Stimulated activated CD4-positive, alpha-beta T cell treated with anti-CD3 and anti-CD28 coated beads, TNF-alpha, amount 100 ng/mL, for 1 hour (primary cell): ENCODE results near the gene PCDH10.

Experiments
- DNase-seq, 3 donors: peaks; one replicate each; pipeline ENCODE4 v3.0.0-alpha.2; 2020; ENCODE audit warnings: low read depth in 3 of 3, low spot score in 1 of 3

The PCDH10 gene, protein sequence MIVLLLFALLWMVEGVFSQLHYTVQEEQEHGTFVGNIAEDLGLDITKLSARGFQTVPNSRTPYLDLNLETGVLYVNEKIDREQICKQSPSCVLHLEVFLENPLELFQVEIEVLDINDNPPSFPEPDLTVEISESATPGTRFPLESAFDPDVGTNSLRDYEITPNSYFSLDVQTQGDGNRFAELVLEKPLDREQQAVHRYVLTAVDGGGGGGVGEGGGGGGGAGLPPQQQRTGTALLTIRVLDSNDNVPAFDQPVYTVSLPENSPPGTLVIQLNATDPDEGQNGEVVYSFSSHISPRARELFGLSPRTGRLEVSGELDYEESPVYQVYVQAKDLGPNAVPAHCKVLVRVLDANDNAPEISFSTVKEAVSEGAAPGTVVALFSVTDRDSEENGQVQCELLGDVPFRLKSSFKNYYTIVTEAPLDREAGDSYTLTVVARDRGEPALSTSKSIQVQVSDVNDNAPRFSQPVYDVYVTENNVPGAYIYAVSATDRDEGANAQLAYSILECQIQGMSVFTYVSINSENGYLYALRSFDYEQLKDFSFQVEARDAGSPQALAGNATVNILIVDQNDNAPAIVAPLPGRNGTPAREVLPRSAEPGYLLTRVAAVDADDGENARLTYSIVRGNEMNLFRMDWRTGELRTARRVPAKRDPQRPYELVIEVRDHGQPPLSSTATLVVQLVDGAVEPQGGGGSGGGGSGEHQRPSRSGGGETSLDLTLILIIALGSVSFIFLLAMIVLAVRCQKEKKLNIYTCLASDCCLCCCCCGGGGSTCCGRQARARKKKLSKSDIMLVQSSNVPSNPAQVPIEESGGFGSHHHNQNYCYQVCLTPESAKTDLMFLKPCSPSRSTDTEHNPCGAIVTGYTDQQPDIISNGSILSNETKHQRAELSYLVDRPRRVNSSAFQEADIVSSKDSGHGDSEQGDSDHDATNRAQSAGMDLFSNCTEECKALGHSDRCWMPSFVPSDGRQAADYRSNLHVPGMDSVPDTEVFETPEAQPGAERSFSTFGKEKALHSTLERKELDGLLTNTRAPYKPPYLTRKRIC

DNA sequence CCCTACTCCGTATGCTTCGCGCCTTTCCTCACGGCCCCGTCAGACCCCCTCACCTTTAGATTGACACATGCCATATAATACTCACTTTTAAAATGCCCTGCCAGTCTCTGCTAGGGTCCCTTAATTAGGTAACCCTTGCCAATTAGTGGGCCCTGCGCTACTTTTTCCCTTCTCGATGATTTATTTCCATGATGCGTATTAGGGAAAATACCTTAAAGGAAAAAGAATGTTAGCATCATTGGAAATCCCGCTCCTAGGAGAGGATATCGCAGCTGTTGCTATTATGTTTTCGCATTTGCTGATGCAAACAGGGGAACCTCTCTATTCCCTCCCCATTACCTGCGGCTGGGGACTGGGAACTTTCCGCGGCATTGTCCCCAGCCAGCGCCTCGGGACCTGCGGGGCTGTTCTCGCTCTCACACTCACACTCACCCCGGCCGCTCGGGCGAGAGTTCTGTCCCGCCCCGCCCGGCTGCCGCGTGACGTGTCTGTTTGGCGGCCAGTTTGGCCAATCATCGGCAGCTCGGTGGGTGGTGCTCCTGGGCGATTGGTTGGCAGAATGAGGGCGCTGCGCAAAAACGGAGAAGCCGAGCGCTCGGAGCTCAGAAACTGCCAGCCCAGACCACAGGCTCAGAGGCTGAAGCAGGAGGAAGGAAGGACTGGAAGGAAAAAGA lies at the start of gene PCDH10:
Gene PCDH10, plus strand, starts transcription at position 605 of the 674 bp plus-strand sequence. CDS start 847 bp downstream, outside the sequence.
- DNase-seq = no peak

DNA sequence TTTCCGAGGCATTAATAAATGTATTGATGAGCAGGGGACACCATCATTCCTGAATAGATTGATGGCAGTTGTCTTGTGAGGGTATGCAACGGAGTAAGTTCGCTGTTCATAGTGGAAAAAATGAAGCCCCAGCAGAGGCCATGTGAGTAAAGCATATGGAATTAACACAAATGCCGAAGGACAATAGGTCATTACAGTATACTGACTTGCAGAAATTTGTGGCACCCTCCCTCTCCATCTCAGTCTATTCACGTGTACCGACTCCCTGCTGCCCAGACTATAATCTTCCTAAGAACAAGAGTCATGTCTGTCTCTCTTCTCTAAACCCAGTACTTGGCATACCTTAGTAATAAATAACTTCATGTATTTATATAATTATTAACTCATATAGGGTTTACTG lies 47.1 kb upstream of the PCDH10 start:
- DNase-seq = no peak

DNA sequence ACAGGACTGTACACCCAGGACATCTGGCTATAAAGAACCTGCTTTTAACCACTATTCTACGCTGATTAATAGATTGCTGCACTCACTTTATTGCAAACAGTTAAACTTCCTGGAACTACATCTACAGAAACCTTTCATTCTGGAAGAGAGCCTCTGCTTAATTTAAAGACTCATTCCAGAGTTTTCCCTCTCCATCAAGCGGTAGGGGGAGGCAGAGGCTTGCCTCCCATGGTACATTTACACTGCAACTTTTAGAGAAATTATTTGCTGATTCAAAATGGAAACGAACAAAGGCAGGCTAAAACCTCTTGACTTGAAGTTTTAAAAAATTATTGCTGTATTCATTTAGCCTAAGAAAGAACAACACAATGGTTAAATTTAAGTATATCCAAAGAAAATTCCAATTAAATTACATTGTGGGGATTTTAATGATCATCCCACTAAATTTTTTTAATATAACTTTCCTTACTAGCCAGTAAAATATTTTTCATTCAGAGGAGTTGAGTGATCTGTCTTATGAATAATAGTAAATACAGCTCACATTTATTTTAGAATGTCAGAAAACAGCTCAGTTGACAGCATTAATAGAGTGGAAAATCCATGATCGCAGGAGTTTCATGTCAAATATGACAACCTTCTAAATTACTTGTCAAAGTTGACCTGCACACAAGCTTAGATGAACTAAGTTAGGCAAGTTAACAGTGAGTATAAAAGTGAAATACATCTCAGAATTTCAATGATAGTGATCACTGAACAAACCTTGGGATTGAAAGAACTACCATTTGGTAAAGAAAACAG lies 46.3 kb upstream of the PCDH10 start:
- no peak for DNase-seq

DNA sequence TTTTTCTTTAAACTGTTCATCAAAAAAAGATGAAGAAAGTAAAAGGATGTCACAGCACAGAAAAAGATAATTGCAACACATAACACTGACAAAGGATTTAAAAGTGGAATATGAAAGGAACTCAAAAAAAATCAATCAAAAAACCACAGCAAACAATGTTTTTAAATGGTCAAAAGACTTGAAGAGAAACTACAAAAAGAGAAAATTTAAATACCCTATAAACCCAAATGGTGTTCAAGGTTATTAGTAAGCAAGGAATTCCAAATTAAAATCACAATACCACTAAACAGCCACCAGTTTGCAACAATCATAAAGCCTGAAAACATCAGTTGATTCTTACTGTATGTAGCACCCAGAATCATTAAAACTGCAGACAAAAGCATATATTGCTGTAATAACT lies 36.5 kb upstream of the PCDH10 start:
- no peak for DNase-seq

DNA sequence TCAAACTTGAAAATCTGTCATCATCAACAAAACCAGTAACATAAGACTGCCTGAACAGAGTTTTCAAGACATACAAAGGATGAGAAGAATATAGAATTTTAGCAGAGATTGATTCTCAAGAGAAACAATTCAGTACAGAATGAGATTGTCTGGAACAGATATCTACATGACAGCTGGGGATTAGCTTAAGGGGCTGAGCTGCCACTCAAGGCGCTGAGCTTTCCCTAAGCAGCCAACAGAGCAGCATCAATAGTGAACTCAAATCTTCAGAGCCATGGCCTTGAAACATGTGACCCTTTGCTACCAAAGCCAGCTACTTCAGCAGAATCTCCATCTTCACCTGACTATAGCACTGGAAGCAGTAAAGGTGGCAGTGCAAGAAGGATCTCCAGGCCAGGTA lies 24.3 kb upstream of the PCDH10 start:
- DNase-seq = no peak

DNA sequence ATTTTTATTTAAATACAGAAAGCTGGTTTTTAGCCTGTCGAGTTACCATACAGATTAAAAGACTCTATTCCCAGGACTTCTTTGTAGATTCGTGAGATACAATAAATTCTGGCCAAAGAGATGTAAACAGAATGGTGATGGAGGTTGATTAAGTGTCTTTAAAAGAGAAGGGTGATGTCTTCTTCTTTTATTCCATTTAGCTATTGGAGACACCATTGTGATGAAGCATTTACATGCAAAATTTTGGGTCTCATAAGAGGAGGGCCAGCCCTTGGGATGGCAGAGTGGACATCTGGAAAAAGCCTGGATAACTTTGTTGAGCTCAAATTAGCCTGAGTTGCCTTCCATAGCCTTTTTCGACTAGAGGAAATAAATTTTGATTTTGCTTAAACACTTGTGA lies 21.6 kb upstream of the PCDH10 start:
- DNase-seq = no peak

DNA sequence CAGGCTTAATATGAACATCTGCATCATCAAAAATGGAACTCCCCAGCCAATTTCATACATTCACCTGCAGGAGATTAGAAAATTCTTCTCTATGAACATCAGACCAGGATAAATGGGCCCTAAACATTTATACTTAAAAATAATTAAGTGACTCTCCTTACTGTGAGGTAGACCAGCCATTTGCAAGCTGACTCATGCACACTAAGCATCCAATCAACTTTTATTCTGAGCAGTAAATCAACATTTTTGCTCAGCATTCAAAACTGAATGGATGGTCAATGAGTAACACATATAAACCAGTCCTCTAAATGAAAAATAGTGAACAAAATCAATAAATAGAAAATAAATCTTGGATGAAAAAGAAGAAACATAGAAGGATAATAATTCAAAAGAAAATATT lies 19.9 kb upstream of the PCDH10 start:
- DNase-seq = no peak

DNA sequence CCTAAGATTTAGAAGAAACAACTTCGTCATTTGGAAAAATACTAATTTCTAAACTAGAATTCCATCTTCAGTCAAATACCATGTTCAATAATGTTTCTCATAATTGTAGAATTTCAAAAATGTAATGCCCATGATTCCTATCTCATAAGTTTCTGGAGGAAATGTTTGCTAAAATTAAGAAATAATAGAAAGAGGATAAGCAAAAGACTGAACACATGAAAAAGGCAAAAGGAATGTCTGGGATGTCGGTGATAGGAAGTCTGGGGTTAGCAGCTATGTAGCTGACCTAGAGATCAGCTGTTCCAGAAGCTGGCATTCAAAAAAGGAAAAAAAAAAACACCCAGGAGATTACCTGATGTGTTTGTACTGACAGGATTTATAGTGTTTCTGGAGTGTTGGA lies 18.9 kb upstream of the PCDH10 start:
- DNase-seq = no peak

DNA sequence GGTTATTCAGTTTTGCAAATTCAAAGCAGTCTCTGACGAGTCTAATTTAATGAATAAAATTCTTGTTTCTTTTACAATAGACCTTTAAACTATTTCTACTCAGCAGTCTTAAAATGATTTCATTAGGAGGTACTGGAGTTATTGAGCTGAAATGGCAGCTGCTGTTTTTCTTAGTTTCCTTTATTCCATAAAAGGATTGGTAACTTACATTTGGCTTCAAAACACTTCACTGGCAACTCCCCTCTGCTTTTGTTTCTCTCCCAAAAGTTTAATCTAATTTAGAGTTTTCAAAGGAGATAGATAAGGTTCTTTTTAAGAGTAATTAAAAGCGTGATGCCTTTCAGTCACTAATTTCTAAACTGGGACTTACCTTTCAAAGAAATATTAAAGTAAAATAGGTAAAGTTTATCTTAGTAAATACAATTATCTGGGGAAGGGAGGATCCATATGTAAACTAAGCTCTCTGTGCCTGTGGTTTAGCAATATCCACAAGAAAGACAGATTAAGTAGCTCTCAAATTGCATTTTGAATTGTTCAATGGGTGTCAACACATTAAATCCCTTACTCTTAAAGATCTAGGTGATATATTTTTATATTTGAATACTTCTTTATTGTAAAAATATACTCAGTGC lies 17.1 kb upstream of the PCDH10 start:
- no peak for DNase-seq

DNA sequence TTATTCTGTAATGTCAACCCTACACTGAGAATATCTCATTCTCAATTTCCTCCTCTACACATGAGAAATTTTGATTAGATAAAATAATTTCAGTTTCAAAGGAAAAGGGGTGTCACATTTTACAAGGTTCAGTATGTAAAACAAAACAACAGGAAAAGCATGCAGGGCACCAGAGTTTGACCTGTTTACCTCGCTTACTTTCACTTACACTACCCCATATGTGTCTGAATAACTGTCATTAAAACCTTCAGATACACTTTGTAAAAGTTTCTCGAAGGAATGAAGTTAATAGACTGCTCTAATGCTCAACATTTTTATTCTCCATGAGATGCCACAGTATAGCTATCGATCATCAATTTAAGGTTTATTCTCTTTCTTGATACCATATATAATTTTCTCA lies 12.3 kb upstream of the PCDH10 start:
- DNase-seq = no peak

DNA sequence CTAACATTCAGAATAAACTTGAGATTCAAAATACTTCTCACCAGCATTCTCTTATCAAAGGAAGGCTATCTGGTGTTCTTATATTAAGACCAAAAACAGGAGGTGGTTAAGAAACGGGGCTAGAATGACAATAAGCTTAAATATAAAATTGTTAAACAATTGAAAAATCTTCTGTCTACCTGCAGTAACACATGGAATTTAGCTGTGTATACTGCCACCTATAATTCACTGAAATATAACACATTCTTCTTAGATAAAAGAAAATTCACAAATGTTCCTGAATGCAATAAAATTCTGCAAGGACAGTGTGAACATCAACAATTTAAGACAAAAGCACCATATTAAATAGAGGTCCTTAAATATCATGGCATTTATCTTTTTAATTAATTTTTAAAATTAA lies 11.5 kb upstream of the PCDH10 start:
- no peak for DNase-seq

DNA sequence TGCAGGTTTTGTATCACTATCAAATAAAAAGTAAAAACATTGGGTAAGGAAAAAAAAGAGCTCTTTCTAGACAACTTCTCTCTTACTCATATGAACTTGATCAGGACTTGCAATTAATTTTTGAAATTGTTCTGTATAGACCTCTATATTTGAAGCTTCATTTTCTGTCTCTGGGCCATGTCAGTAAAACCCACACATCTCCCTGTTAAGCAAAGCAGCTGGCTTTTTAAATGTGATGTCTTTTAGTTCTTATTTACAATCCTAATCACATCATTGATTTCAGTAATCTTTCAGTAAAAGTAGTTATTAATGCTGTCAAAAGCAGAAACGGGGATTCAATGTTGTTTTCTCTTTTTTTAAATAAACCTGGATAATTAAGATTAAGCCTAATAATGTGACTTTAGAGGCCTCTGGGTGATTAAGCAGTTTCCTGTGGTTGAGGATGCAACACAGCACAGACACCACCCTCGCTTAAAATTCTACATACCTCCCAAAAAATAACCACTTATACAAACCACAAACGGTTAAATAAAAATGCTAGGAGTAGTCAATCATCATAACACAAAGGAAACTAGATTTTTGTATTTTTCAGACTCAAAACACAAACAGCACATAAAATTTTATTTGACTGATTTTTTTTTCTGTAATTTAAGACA lies 5.2 kb upstream of the PCDH10 start:
- no peak for DNase-seq

DNA sequence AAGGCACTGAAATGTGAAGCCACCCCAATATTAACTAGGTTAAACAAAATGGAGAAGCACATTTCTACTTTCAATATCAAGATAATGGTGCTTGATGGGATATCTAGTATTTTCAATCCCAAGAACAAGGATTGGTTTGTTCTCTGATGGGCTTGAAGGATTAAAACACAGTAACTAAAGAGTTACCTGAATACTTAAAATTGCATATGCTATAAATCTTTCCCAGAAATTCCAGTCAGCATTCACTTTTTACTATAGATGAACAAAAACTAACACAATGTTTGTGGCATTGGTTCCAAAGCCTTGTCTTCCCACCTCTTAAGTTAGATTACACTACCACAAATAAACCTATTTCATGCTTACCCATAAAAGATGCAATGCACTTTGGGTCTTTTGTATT lies 3.9 kb upstream of the PCDH10 start:
- DNase-seq = no peak

DNA sequence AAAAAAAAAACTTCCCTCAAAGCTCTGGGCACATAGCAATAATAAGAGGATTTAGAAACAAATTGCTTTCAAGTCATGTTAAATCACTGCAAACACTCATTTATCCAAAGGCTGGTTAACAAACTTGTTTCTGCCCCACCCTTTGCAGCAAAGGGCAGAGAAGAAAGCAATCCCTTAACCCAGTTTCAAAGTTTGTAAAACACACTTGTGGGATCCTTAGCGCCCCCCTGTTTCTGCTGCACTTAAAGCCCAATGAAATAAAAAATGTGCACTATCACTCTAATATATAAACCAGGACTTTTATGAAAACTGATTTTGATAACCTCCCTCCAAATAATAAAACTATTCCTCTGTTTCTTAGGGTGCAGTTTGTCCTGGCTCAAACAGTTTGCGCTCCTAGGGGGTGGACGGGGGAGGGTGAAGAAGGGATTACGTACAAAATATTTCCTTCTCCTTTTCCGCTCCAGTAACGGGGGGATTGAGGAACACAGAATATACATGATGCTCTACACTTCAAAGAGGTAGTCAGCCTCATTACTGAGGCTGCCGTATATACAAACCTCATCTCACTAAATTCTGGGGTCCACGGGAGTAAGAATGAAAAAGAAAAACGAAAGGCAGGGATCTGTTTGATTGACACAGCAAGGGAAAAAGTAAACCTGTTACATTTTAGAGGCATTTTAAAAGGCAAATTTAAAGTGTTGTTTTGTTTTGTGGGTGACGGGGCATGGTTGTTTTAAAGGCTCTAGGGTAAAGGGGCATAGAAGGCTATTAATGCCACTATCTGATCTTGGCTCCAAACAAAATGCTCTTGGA lies 3.1 kb upstream of the PCDH10 start:
- DNase-seq = no peak

DNA sequence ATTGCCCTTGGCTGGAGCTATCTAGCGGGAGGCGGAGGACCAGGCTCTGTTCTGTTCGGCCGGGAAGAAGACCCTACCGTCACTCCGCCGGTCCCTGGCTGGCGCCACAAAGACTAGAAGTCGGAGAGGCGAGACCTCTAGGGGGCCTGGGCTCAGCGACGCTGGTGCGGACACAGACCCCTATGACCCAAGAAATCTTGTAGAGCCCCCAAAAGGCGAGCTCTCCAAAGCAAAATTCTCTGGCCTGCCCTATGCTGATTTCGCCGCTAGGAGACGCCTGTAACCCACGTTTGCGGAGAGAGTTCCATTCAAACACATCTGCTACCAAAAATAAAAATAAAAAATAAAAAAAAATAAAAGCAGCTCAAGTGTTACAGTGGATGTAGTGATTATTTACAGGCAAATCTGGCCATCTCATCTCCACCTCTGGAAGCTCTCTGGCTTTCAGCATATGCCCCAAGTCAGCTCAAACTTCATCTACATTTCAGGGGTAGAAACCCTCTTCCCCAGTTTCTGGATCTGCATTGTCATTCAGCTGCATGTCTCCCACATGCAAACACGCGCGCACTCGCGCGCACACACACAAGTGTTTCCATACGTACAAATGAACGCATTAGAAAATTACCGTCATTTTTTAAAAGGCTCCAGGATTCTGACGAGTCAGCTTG lies 2.4 kb upstream of the PCDH10 start:
- DNase-seq = no peak

DNA sequence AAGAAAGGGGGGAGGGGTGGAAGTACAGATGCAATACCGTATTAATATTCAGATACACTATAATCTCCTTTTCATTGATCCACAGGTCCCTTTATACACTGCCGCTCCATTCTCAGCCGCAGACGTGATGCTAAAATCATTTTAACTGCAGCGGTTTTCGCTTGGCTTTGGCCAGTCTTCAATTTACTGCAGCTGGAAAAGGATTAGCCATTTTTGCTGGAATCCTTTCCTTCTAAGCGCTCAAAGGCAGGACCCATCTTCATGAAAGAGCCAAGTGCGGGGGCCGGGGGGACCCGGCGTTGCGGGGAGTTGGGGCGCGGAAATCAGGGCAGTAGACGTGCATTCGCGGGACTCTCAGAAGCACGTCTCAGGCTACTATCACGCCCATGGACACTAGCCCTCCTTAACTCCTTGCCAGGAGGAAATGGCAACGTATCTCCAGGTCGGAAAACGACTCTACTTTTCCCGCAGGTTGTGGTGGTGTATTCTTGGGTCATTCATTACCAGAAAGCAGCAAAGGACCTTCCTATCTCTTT lies 1.7 kb upstream of the PCDH10 start:
- DNase-seq = no peak

DNA sequence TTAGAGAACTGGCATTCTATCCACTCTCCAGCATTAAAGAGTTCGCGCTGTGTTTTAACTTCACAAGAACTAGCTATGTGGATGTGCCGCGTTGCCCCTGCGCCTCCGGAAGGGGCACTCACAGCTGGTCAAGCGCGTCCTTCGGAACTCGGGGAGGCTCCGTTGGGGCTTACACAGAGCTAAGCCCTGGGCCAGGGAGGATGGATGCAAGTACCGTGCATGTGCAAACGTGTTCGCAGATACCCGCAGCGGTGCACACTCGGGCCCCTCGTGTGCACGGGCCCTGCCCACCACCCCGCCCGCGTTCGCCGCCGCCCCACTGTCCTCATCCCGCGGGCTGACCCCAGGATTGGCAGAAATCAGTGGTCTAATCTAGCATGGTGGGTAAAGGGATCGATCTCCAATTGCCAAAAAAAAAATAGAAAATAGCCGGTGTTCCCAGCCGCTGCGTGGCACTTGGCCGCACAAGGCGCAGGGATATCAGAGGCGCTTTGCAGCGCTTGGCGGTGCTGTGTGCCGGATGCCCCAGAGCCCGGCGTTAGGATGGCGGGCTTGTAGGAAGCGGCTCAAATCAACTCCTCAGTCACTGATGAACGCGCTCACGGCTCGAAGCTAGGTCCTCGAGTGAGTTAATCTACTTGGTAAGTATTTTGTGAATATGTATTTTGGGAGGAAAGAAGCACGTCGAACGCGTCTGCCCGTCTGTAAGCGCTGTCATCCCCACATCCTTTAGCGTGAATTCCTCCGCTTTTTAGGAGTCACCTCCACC lies 989 bp upstream of the PCDH10 start:
- DNase-seq = no peak
